Measurements from ENCODE around the gene FCER1G.

GRCh38 chr1:161166669-161167548 lies 48.2 kb upstream of the FCER1G start:
- no peak for TF ChIP-seq CTCF (IDR thresholded peaks at IDR 0.05)
- TF ChIP-seq POLR2A (IDR thresholded peaks at IDR 0.05), result no peak
- no peak for TF ChIP-seq EP300 (IDR thresholded peaks at IDR 0.05)
